HCT116 (cell line): ENCODE results near the gene NTSR1. TPM values are rescaled to one million over a fixed set of nuclear protein-coding genes. Genes with fewer than 3 reads are reported as not detected.

Experiments
- ATAC-seq: fragments of 200-7000 bp; cut with Tn5 transposase; 2 replicates; pipeline ENCODE4 v1.9.1; 2020; ENCODE audit warnings: mild to moderate bottlenecking, moderate library complexity
- BruUV-seq: library from RNA; stranded (reverse); fragments of 400-500 nt; replicated peaks from 2 replicates; lab custom pipeline; 2021; lab: Mats Ljungman, UMichigan
- CTCF ChIA-PET: fragments of 300-600 bp; sonication (Branson Sonifier 250); formaldehyde crosslinking; loops from one replicate; lab custom pipeline; 2021; ENCODE audit warnings: antibody characterized with exemption; lab: Charles Lee
- POLR2A ChIA-PET: fragments of 300-600, 350-600 bp; sonication (Branson Sonifier 250); formaldehyde crosslinking; loops from one replicate; lab custom pipeline; 2021; ENCODE audit warnings: antibody characterized with exemption; lab: Charles Lee
- RAD21 ChIA-PET, 2 experiments: fragments of 300-600 bp; sonication (Branson Sonifier 250); formaldehyde crosslinking; loops; one replicate each; lab custom pipeline; 2023; ENCODE audit warnings: low total read pairs in 2 of 2; ENCODE audit not compliant: uncharacterized antibody in 2 of 2, unreplicated experiment in 2 of 2, low non-redundant PET in 1 of 2; lab: Charles Lee
- DNase-seq: peaks from one replicate; pipeline ENCODE4 v3.0.0-alpha.2; 2010; ENCODE audit warnings: low read depth, low spot score
- H2AFZ ChIP-seq: fragments of 200-600 bp; shearing (Covaris generic), sonication (generic); 2 replicates; pipeline ENCODE4 v1.6.1; 2017; ENCODE audit warnings: low read depth, mixed run types, mixed read lengths, antibody characterized with exemption, low read length; ENCODE audit not compliant: poor library complexity, severe bottlenecking
- H3K27ac ChIP-seq: 2 replicates; pipeline ENCODE4 v1.5.1; 2012; ENCODE audit warnings: low read depth, low read length
- H3K27me3 ChIP-seq: fragments of 200-600 bp; sonication (generic); 2 replicates; pipeline ENCODE4 v1.6.1; 2016; ENCODE audit warnings: mixed run types, low read length, mixed read lengths; ENCODE audit not compliant: insufficient read depth
- H3K36me3 ChIP-seq, 2 experiments: fragments of 200-500 bp in 1 of 2; fragments of 200-600 bp in 1 of 2; sonication (Bioruptor generic) in 1 of 2; sonication (generic) in 1 of 2; 2 replicates each; pipeline versions ENCODE4 v1.5.1 to v1.6.1; 2014 to 2016; ENCODE audit warnings: low read length in 2 of 2, inconsistent platforms in 1 of 2, mixed read lengths in 1 of 2, mixed run types in 1 of 2; ENCODE audit not compliant: insufficient read depth in 2 of 2, control insufficient read depth in 1 of 2
- H3K4me1 ChIP-seq, 2 experiments: fragments of 200-600 bp in 1 of 2; sonication (generic) in 1 of 2; 2 replicates each; pipeline versions ENCODE4 v1.5.1 to v1.6.1; 2012 to 2017; ENCODE audit warnings: low read length in 2 of 2, inconsistent platforms in 1 of 2, mild to moderate bottlenecking in 1 of 2, mixed read lengths in 1 of 2, mixed run types in 1 of 2, moderate library complexity in 1 of 2; ENCODE audit not compliant: insufficient read depth in 2 of 2, control insufficient read depth in 1 of 2
- H3K4me2 ChIP-seq: fragments of 200-600 bp; sonication (generic); 2 replicates; pipeline ENCODE4 v1.6.1; 2017; ENCODE audit warnings: mixed run types, low read length, mixed read lengths
- H3K4me3 ChIP-seq, 2 experiments: fragments of 200-600 bp in 1 of 2; sonication (generic) in 1 of 2; replicated peaks in 1 of 2; 2 replicates each; pipeline ENCODE4 v1.5.1; 2011 to 2016; ENCODE audit warnings: low read length in 2 of 2, control low read depth in 1 of 2, low read depth in 1 of 2, mild to moderate bottlenecking in 1 of 2, mixed read lengths in 1 of 2, mixed run types in 1 of 2
- H3K79me2 ChIP-seq: fragments of 200-600 bp; sonication (generic); 2 replicates; pipeline ENCODE4 v1.6.1; 2017; ENCODE audit warnings: mild to moderate bottlenecking, mixed run types, low read length, moderate library complexity, mixed read lengths; ENCODE audit not compliant: insufficient read depth
- H3K9ac ChIP-seq: fragments of 200-600 bp; sonication (generic); 2 replicates; pipeline ENCODE4 v1.6.1; 2016; ENCODE audit warnings: low read length, mixed read lengths
- H3K9me2 ChIP-seq: fragments of 200-600 bp; sonication (generic), shearing (Covaris generic); 2 replicates; pipeline ENCODE4 v1.6.1; 2017; ENCODE audit warnings: mixed run types, mild to moderate bottlenecking, moderate library complexity; ENCODE audit not compliant: insufficient read depth
- H3K9me3 ChIP-seq, 2 experiments: fragments of 200-500 bp in 1 of 2; fragments of 200-600 bp in 1 of 2; sonication (Bioruptor generic) in 1 of 2; sonication (generic) in 1 of 2; 2 replicates each; pipeline ENCODE4 v1.6.1; 2014 to 2017; ENCODE audit warnings: low read length in 2 of 2, mixed read lengths in 2 of 2, inconsistent platforms in 1 of 2, low read depth in 1 of 2, mild to moderate bottlenecking in 1 of 2, mixed run types in 1 of 2, moderate library complexity in 1 of 2; ENCODE audit not compliant: control insufficient read depth in 1 of 2, insufficient read depth in 1 of 2
- H4K20me1 ChIP-seq: fragments of 200-600 bp; sonication (generic), shearing (Covaris generic); 2 replicates; pipeline ENCODE4 v1.6.1; 2017; ENCODE audit warnings: mixed run types, mild to moderate bottlenecking, moderate library complexity; ENCODE audit not compliant: insufficient read depth
- CBX3 ChIP-seq: IDR thresholded peaks from 2 replicates; pipeline ENCODE4 v1.6.1; 2012; ENCODE audit warnings: low read depth
- ELF1 ChIP-seq: IDR thresholded peaks from 2 replicates; pipeline ENCODE4 v1.6.1; 2012; ENCODE audit warnings: low read depth, borderline replicate concordance
- intact Hi-C: fragments of 100-400 bp; cut with micrococcal nuclease; formaldehyde crosslinking; loops from 2 replicates; pipeline ENCODE4 v1.10.0; 2022
- total RNA-seq: library from RNA; stranded (reverse); gene quantifications from one replicate; pipeline ENCODE4 v1.2.1, GENCODE V29; 2021; ENCODE audit not compliant: unreplicated experiment
- TF ChIP-seq, protein P1 (sequence below): IDR thresholded peaks from 2 replicates; pipeline ENCODE4 v1.6.1; 2011; ENCODE audit warnings: mild to moderate bottlenecking, low read length, moderate library complexity; ENCODE audit not compliant: insufficient replicate concordance; ENCODE audit errors: extremely low read depth
- TF ChIP-seq, protein P2 (sequence below), 3 experiments: fragments of 200-600 bp in 1 of 3; sonication (generic) in 1 of 3; IDR thresholded peaks in 2 of 3; conservative IDR thresholded peaks in 1 of 3; 2 replicates each; pipeline ENCODE4 v1.5.1; 2012 to 2017; ENCODE audit warnings: low read depth in 2 of 3, low read length in 2 of 3, antibody characterized with exemption in 1 of 3, borderline replicate concordance in 1 of 3, control low read depth in 1 of 3, mild to moderate bottlenecking in 1 of 3, mixed read lengths in 1 of 3, mixed run types in 1 of 3, moderate library complexity in 1 of 3; ENCODE audit not compliant: insufficient read depth in 1 of 3

NTSR1 gene
- total RNA-seq, 1 experiment from 2014 or later, result 187 TPM

DNA sequence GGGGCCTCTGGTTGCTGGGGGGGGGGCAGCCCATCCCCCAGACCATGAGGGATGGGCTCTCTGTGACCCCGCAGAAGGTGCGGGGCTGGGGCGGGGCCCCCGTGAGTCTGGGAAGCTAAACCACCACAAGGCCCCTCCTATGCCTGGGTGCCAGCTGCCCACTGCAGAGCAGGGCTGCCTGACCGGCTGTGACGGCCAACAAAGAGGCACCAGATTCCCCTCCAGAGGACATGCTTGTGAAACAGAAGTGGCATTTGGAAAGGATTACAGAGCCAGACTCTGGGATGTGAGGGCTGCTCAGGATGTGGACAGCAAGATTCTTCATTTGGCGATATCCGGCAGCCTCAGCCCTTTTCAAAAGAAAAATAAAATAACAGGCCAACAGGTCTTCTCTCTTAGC lies 16.5 kb upstream of the NTSR1 start:
- Histone ChIP-seq H3K9me2 (no peaks in the 10 kb centered on the region), H3K9me3 (no peaks in the 10 kb centered on the region), H3K27me3 (no peaks in the 10 kb centered on the region), H4K20me1 (no peaks in the 10 kb centered on the region), H3K4me3 (no peak overlapping the region), H3K36me3 (no peaks in the 10 kb centered on the region), H3K9ac (no peak overlapping the region), H3K27ac (no peak overlapping the region), H2AFZ (no peak overlapping the region), H3K4me2 (no peak overlapping the region), H3K4me1 (peaks cover 6 to 22% of the 10 kb centered on the region in 2 experiments), H3K79me2 (no peaks in the 10 kb centered on the region)
- CTCF ChIA-PET, result no interaction called here
- POLR2A ChIA-PET, result no interaction called here
- RAD21 ChIA-PET, result no interaction called here
- DNase-seq, result no peak
- TF ChIP-seq, protein P1, sequence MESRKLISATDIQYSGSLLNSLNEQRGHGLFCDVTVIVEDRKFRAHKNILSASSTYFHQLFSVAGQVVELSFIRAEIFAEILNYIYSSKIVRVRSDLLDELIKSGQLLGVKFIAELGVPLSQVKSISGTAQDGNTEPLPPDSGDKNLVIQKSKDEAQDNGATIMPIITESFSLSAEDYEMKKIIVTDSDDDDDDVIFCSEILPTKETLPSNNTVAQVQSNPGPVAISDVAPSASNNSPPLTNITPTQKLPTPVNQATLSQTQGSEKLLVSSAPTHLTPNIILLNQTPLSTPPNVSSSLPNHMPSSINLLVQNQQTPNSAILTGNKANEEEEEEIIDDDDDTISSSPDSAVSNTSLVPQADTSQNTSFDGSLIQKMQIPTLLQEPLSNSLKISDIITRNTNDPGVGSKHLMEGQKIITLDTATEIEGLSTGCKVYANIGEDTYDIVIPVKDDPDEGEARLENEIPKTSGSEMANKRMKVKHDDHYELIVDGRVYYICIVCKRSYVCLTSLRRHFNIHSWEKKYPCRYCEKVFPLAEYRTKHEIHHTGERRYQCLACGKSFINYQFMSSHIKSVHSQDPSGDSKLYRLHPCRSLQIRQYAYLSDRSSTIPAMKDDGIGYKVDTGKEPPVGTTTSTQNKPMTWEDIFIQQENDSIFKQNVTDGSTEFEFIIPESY, result no peak
- TF ChIP-seq CBX3 (no peak), ELF1 (no peak)
- TF ChIP-seq, protein P2, sequence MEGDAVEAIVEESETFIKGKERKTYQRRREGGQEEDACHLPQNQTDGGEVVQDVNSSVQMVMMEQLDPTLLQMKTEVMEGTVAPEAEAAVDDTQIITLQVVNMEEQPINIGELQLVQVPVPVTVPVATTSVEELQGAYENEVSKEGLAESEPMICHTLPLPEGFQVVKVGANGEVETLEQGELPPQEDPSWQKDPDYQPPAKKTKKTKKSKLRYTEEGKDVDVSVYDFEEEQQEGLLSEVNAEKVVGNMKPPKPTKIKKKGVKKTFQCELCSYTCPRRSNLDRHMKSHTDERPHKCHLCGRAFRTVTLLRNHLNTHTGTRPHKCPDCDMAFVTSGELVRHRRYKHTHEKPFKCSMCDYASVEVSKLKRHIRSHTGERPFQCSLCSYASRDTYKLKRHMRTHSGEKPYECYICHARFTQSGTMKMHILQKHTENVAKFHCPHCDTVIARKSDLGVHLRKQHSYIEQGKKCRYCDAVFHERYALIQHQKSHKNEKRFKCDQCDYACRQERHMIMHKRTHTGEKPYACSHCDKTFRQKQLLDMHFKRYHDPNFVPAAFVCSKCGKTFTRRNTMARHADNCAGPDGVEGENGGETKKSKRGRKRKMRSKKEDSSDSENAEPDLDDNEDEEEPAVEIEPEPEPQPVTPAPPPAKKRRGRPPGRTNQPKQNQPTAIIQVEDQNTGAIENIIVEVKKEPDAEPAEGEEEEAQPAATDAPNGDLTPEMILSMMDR (IDR thresholded peaks at IDR 0.05 in 2 of 3, conservative IDR thresholded peaks at IDR 0.05 in 1 of 3; ENCODE audit: borderline replicate concordance in 1 of 3, insufficient read depth in 1 of 3, low read depth in 2 of 3, low read length in 2 of 3), result no peak
- intact Hi-C loops, result no loop called here
- BruUV-seq, result no TSS peak
- no peak for ATAC-seq
